ENCODE measurements around the gene KCNG2.

KCNG2 gene

GRCh38 chr18:79825913-79826312, 28.2 kb downstream of the KCNG2 start:
- DNase-seq = no peak

GRCh38 chr18:79826966-79827365, 29.2 kb downstream of the KCNG2 start:
- DNase-seq = no peak

GRCh38 chr18:79828258-79828657, 30.5 kb downstream of the KCNG2 start:
- no peak for DNase-seq

GRCh38 chr18:79829136-79829854, 31.6 kb downstream of the KCNG2 start:
- DNase-seq = no peak

GRCh38 chr18:79832169-79832568, 34.4 kb downstream of the KCNG2 start:
- DNase-seq = no peak

- no peak for DNase-seq
Observed at GRCh38 chr18:79834834-79835233, 37.1 kb downstream of the KCNG2 start.

- no peak for DNase-seq
Observed at GRCh38 chr18:79841936-79842335, 44.2 kb downstream of the KCNG2 start.

- DNase-seq = no peak
Observed at GRCh38 chr18:79844999-79845563, 47.3 kb downstream of the KCNG2 start.

GRCh38 chr18:79846936-79847557, 49.3 kb downstream of the KCNG2 start:
- DNase-seq = no peak

- no peak for DNase-seq
Observed at GRCh38 chr18:79847606-79848293, 50.0 kb downstream of the KCNG2 start.

GRCh38 chr18:79848294-79848578, 50.5 kb downstream of the KCNG2 start:
- no peak for DNase-seq

- no peak for DNase-seq
Observed at GRCh38 chr18:79848579-79849327, 51.0 kb downstream of the KCNG2 start.

GRCh38 chr18:79849328-79850207, 51.8 kb downstream of the KCNG2 start:
- no peak for DNase-seq

- no peak for DNase-seq
Observed at GRCh38 chr18:79850731-79851130, 53.0 kb downstream of the KCNG2 start.

- no peak for DNase-seq
Observed at GRCh38 chr18:79851489-79851888, 53.8 kb downstream of the KCNG2 start.

- DNase-seq = no peak
Observed at GRCh38 chr18:79851950-79852349, 54.2 kb downstream of the KCNG2 start.

- no peak for DNase-seq
Observed at GRCh38 chr18:79852561-79853302, 55.0 kb downstream of the KCNG2 start.

GRCh38 chr18:79853303-79853992, 55.7 kb downstream of the KCNG2 start:
- no peak for DNase-seq

GRCh38 chr18:79853993-79854364, 56.2 kb downstream of the KCNG2 start:
- no peak for DNase-seq

- DNase-seq = no peak
Observed at GRCh38 chr18:79855147-79855933, 57.6 kb downstream of the KCNG2 start.

Measured in activated CD4-positive, alpha-beta T cell treated with anti-CD3 and anti-CD28 coated beads for 48 hours (primary cell).